Measurements from ENCODE around the gene MFAP1. TPM values are rescaled to one million over a fixed set of nuclear protein-coding genes. Genes with fewer than 3 reads are reported as not detected.

MFAP1 gene
- total RNA-seq, 1 experiment from 2014 or later = 16.4 TPM

- DNase-seq = peak; percentile 76
- H3K27me3 Mint-ChIP-seq (ENCODE audit: unreplicated experiment) = no peaks in the 10 kb centered on the region
- TF ChIP-seq CTCF (IDR thresholded peaks at IDR 0.05; ENCODE audit: unreplicated experiment) = peak; percentile 29
- H3K4me3 Mint-ChIP-seq (ENCODE audit: low read depth, unreplicated experiment) = peak overlapping the region; percentile 74
- intact Hi-C loops (cut with micrococcal nuclease; ENCODE audit: unreplicated experiment) = no loop called here
- H3K4me1 Mint-ChIP-seq (ENCODE audit: low read depth, unreplicated experiment) = no peaks in the 10 kb centered on the region
- BruUV-seq (replicated peaks) = TSS peak; percentile 51
- CTCF ChIA-PET = interaction anchor here (0.6 to 0.8 kb wide), 4 partner anchors 13 to 1036 kb away, joined by 3 to 9 read pairs (median 4); no protein-coding TSS in a partner anchor
- peak overlapping the region; percentile 33 for H3K27ac Mint-ChIP-seq (ENCODE audit: unreplicated experiment)
- H3K9me3 Mint-ChIP-seq (ENCODE audit: low read depth, unreplicated experiment) = no peaks in the 10 kb centered on the region
- peaks cover 47% of the 10 kb centered on the region for H3K36me3 Mint-ChIP-seq (ENCODE audit: insufficient read depth, unreplicated experiment)
These were observed 47.1 kb downstream of the MFAP1 start for GRCh38 chr15:43777267-43777914.

- no peaks in the 10 kb centered on the region for H3K4me1 Mint-ChIP-seq (ENCODE audit: low read depth, unreplicated experiment)
- H3K9me3 Mint-ChIP-seq (ENCODE audit: low read depth, unreplicated experiment) = no peaks in the 10 kb centered on the region
- BruUV-seq (replicated peaks) = no TSS peak
- no peaks in the 10 kb centered on the region for H3K27me3 Mint-ChIP-seq (ENCODE audit: unreplicated experiment)
- H3K4me3 Mint-ChIP-seq (ENCODE audit: low read depth, unreplicated experiment) = peak within 1 kb of the TSS; percentile 74
- DNase-seq = peak; percentile 71
- CTCF ChIA-PET = interaction anchor here (0.6 to 0.8 kb wide), 4 partner anchors 14 to 1037 kb away, joined by 3 to 9 read pairs (median 4); no protein-coding TSS in a partner anchor
- peaks cover 49% of the 10 kb centered on the region for H3K36me3 Mint-ChIP-seq (ENCODE audit: insufficient read depth, unreplicated experiment)
- intact Hi-C loops (cut with micrococcal nuclease; ENCODE audit: unreplicated experiment) = no loop called here
- peak within 1 kb of the TSS; percentile 79 for H3K27ac Mint-ChIP-seq (ENCODE audit: unreplicated experiment)
- TF ChIP-seq CTCF (IDR thresholded peaks at IDR 0.05; ENCODE audit: unreplicated experiment) = no peak
These were observed 47.7 kb downstream of the MFAP1 start, which contains the start of gene ELL3 for GRCh38 chr15:43776718-43777266. TSS of gene ELL3 (minus strand) at chr15:43776966. CDS start at chr15:43776901, 65 bp downstream.

- H3K9me3 Mint-ChIP-seq (ENCODE audit: low read depth, unreplicated experiment) = no peaks in the 10 kb centered on the region
- intact Hi-C loops (cut with micrococcal nuclease; ENCODE audit: unreplicated experiment) = no loop called here
- H3K4me1 Mint-ChIP-seq (ENCODE audit: low read depth, unreplicated experiment) = no peaks in the 10 kb centered on the region
- no peaks in the 10 kb centered on the region for H3K27me3 Mint-ChIP-seq (ENCODE audit: unreplicated experiment)
- CTCF ChIA-PET = interaction anchor here (0.6 to 0.8 kb wide), 3 partner anchors 14 to 630 kb away, joined by 3 to 6 read pairs (median 3); no protein-coding TSS in a partner anchor
- TF ChIP-seq CTCF (IDR thresholded peaks at IDR 0.05; ENCODE audit: unreplicated experiment) = no peak
- no TSS peak for BruUV-seq (replicated peaks)
- DNase-seq = no peak
- H3K4me3 Mint-ChIP-seq (ENCODE audit: low read depth, unreplicated experiment) = peak overlapping the region; percentile 74
- H3K27ac Mint-ChIP-seq (ENCODE audit: unreplicated experiment) = peak overlapping the region; percentile 79
- peaks cover 51% of the 10 kb centered on the region for H3K36me3 Mint-ChIP-seq (ENCODE audit: insufficient read depth, unreplicated experiment)
These were observed 48.3 kb downstream of the MFAP1 start for GRCh38 chr15:43776101-43776717.

GRCh38 chr15:43775411-43775965 lies 49.0 kb downstream of the MFAP1 start:
- H3K4me1 Mint-ChIP-seq (ENCODE audit: low read depth, unreplicated experiment) = no peaks in the 10 kb centered on the region
- intact Hi-C loops (cut with micrococcal nuclease; ENCODE audit: unreplicated experiment) = no loop called here
- CTCF ChIA-PET = interaction anchor here (0.6 kb wide), 1 partner anchor 631 kb away, joined by 3 read pairs; no protein-coding TSS in a partner anchor

More at GRCh38 chr15:43775411-43775965, 49.0 kb downstream of the MFAP1 start:
- BruUV-seq (replicated peaks) = no TSS peak
- H3K27me3 Mint-ChIP-seq (ENCODE audit: unreplicated experiment) = no peaks in the 10 kb centered on the region
- H3K27ac Mint-ChIP-seq (ENCODE audit: unreplicated experiment) = peak overlapping the region; percentile 79
- peaks cover 51% of the 10 kb centered on the region for H3K36me3 Mint-ChIP-seq (ENCODE audit: insufficient read depth, unreplicated experiment)
- TF ChIP-seq CTCF (IDR thresholded peaks at IDR 0.05; ENCODE audit: unreplicated experiment) = no peak
- DNase-seq = peak; percentile 49
- H3K4me3 Mint-ChIP-seq (ENCODE audit: low read depth, unreplicated experiment) = peak overlapping the region; percentile 74
- no peaks in the 10 kb centered on the region for H3K9me3 Mint-ChIP-seq (ENCODE audit: low read depth, unreplicated experiment)
